OCI-LY3 (cell line): ENCODE results near the gene PGA4.
"Not testable (repeated sequence)": the region's sequence is repeated elsewhere in the genome, so short reads cannot be mapped to it uniquely, and the experiment has no call there.

Experiments
- EZH2phosphoT487 ChIP-seq: fragments of 200-600 bp; shearing (Covaris generic); IDR thresholded peaks from 2 replicates; pipeline ENCODE4 v1.6.1; 2018; ENCODE audit warnings: antibody characterized with exemption, mixed run types, low read depth
- TF ChIP-seq, protein P1 (sequence below): fragments of 200-600, 300-600 bp; sonication (generic); IDR thresholded peaks from 2 replicates; pipeline ENCODE4 v1.5.1; 2014; ENCODE audit warnings: antibody characterized with exemption, low read length, low read depth

- not testable (repeated sequence) for TF ChIP-seq EZH2phosphoT487
- TF ChIP-seq, protein P1, sequence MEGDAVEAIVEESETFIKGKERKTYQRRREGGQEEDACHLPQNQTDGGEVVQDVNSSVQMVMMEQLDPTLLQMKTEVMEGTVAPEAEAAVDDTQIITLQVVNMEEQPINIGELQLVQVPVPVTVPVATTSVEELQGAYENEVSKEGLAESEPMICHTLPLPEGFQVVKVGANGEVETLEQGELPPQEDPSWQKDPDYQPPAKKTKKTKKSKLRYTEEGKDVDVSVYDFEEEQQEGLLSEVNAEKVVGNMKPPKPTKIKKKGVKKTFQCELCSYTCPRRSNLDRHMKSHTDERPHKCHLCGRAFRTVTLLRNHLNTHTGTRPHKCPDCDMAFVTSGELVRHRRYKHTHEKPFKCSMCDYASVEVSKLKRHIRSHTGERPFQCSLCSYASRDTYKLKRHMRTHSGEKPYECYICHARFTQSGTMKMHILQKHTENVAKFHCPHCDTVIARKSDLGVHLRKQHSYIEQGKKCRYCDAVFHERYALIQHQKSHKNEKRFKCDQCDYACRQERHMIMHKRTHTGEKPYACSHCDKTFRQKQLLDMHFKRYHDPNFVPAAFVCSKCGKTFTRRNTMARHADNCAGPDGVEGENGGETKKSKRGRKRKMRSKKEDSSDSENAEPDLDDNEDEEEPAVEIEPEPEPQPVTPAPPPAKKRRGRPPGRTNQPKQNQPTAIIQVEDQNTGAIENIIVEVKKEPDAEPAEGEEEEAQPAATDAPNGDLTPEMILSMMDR, result not testable (repeated sequence)
Measured at GRCh38 chr11:61248071-61248470, 25.9 kb downstream of the PGA4 start.
